MV-4-11 (cell line): ENCODE results near the gene ZNF526.
A peak's percentile ranks its signal among the peaks of the same experiment; 100 is the strongest.
"Not testable (repeated sequence)": the region's sequence is repeated elsewhere in the genome, so short reads cannot be mapped to it uniquely, and the experiment has no call there.

Experiments
- DNase-seq: peaks from one replicate; lab custom pipeline; 2025; lab: John Stamatoyannopoulos, UW

ZNF526 gene

DNA sequence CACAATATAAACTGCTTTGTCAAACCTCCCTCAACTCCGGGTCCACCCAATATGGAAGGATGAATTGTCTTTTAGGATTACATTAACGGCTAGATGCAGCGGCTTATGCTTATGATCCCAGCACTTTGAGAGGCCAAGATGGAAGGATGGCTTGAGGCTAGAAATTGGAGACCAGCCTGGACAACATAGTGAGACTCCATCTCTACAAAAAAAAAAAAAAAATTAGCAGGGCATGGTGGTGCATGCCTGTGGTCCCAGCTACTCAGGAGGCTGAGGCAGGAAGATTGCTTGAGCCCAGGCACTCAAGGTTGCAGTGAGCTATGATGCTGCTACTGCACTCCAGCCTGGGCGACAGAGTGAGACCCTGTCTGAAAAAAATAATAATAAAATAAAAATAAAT, 46.0 kb downstream of the ZNF526 start:
- DNase-seq: not testable (repeated sequence)

DNA sequence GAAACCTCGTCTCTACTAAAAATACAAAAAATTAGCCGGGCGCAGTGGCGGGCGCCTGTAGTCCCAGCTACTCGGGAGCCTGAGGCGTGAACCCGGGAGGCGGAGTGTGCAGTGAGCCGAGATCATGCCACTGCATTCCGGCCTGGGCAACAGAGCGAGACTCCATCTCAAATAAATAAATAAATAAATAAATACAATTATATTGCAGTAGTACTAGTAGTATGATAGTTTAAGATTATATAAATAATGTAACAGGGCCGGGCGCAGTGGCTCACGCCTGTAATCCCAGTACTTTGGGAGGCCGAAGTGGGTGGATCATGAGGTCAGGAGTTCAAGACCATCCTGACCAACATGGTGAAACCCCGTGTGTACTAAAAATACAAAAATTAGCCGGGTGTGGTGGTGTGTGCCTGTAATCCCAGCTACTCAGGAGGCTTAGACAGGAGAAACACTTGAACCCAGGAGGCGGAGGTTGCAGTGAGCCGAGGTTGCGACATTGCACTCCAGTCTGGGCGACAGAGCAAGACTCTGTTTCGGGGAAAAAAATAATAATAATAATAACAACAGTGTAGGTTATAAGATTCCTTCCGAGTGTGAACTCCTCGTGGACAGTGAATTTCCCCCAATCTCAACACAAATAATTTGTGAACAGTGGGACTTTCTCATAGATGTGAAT, 47.0 kb downstream of the ZNF526 start:
- DNase-seq: not testable (repeated sequence)

DNA sequence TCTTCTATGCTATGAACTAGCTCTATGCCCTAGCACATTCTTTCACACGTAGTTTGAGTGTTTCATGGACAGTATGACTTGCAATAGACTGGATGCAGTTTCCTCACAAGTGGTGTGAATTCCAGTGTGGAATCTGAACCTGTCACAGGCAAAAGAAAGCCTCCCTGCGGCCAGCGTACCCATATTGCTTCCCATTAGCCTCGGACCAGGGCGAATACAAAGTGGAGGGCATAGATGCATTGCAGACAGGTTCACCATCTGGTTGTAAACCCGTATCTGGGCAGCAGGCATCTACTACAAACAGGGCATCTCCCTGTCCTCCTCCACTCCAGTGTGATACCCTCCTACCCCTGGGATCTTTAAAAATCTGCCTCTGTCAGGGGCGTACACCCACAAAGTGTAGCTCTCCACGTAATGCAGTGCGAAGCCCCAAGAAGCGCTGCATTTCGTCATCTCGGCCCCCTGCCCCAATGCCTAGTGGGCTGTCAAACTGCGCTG, 47.6 kb downstream of the ZNF526 start:
- DNase-seq: no peak

DNA sequence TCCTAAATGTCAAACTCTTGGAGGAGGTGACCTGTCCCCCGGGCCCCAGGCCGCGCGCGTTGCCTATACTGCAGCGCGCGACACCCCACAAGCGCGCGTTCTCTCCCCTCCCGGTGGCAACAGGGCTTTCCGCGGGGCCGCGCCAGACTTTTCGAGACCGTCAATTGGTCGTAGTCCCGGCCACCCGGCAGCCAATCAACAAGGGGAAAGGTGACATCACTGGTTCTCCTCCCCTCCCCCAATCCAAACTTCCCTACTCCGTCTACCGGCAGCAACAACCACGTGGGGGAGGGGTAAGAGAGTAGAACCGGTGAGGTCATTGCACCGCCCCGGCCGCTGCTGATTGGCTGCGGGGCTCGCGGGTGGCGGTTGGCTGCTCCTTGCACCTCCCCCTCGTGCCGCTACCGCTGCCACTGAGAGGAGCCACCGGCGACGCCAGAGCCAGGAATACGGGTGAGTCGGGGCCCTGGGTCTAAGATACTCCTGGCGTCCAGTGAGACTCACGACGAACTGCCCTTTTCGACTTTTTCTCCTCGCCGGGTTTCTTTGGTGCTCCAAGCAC, 48.1 kb downstream of the ZNF526 start:
- peak; percentile 100 for DNase-seq

DNA sequence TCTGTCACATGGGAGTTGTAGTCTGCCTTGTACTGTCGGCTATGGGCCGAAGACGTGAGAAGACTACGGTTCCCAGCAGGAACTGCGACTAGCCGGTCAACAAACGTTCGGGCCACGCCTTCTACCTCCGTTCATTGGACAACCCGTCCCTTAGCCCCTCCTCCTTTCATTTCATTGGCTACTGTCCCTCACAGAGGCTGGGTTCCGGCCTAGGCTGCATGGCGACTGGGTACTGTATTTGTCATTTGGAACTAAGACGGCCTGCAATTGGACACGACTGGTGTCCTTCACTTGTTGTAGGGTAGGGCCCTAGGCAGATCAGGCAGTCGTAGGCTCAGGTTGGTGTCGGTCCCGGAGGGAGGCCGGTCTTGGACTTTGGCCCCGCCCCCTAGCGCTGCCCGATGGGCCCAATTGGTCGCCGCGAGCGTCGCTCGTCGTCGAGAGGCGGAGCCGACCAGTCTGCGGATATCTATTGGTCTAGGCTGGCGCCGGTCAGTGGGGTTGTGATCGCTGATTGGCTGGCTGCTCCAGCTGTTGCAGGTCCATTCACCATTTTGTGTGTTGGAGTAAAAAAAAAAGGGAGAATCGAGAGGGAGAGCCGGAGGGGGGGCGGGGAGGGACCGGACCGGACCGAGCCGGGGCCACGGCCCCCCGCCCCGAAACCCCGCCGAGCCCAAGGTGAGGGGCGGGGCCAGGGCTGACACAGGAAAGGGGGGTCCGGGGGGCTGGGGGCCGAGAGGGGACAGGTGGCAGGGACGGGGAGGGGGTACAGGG, 48.8 kb downstream of the ZNF526 start, which contains the start of gene CIC:
CIC (plus strand) TSS at position 549 of the 774 bp plus-strand sequence. CDS start 2,532 bp downstream, outside the sequence.
- DNase-seq: peak; percentile 100

DNA sequence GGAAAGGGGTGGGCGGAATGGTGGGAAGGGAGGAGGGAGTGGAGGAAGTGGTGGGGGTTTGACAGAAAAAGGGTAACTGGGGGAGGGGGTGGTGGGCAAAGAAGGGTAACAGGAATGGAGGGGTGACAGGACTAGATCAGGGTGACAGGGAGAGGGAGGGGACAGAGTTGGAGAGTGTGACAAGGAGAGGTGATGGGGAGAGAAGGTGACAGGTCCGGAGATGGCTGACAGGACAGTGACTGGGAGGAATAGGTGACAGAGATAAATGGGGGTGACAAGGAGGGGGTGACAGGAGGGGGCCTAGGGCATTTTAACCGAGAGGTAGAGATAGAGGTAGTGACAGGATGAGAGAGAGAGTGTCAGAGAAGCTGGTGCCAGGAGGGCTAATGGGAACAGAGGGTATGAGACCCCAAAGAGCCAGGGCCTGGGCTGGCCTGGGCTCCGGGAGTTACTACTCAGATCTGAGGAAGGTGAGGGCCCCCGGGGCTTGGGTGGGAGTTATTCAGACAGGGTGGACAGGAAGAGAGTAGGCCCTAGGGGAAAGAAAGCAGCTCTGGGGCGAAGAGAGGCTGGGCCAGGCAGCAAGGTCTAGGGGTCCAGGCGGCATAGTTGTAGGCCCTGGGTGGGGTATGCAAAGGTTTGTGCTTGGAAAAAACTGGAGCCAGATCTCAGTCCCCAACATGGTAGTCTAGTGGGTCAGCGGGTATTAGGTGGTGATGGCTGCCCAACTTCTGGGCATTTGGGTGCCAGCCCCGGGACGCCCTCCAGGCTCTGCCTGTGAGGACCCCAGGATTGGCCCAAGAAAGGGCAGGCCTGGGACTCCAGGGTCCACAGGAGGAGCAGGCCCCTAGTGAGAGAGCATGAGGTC, 49.6 kb downstream of the ZNF526 start:
- no peak for DNase-seq

DNA sequence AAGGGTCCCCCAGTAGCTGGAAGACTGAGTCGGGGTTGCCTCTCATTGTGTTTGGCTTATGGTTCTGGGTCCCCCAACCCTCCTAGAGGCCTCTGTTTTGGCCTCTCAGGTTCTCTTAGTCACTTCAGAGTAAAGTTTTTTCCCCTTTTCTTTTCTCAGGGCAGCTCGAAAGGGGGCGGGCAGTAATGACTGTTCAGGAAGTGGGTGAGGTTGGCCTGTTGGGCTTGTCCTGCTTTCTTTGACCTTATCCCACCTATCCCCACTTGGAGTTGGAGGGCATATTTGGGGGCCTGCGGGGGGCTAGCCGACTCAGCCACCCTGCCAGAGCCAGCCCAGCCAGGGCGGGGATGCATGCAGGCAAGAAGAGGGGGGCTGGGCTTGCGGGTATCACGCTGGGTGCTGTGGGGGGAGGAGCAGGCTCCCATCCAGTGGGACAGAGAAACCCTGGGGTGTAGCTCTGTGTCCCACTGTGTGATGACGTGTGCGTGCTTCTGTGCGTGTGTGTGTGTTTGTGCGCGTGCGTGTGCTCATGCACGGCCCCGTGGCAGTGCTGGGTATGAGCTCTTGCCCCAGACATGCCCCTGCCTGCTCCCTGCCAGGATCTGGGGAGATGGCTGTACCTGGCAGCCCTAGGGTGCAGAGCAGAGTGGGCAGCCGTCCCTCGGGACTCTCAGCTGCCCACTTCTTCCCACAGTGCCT, 50.4 kb downstream of the ZNF526 start:
- DNase-seq: peak; percentile 79

DNA sequence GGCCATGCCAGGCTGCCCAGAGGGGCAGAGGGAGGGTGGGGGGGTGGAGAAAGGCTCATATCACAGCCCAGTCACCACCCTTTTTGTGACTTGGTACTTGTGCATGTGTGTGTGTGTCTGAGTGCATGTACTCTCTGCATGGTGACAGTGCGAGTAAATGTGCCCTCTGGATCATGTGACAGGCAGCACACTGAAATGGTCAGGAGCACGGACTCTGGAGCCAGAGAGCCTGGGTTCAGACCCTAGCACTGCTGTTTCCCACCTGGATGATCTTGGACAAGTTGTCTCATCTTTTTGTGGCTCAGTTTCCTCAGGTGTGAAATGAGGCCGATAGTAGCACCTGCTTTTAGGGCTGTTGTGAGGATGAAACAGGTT, 50.9 kb downstream of the ZNF526 start:
- no peak for DNase-seq

DNA sequence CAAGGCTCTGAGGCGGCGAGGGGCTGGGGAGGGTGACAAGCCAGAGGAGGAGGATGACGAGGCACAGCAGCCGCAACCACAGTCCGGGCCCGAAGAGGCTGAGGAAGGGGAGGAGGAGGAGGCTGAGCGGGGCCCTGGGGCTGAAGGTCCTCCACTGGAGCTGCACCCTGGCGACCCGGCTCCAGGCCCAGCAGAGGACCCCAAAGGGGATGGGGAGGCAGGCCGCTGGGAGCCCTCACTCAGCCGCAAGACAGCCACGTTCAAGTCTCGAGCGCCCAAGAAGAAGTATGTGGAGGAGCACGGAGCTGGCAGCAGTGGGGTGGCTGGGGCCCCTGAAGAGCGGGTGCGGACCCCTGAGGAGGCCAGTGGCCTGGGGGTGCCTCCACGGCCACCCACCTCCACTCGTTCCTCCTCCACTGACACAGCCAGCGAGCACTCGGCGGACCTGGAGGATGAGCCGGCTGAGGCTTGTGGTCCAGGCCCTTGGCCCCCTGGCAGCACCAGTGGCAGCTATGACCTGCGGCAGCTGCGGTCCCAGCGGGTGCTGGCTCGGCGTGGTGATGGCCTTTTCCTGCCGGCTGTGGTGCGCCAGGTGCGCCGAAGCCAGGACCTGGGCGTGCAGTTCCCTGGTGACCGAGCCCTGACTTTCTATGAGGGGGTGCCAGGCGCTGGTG, 51.9 kb downstream of the ZNF526 start:
- no peak for DNase-seq

DNA sequence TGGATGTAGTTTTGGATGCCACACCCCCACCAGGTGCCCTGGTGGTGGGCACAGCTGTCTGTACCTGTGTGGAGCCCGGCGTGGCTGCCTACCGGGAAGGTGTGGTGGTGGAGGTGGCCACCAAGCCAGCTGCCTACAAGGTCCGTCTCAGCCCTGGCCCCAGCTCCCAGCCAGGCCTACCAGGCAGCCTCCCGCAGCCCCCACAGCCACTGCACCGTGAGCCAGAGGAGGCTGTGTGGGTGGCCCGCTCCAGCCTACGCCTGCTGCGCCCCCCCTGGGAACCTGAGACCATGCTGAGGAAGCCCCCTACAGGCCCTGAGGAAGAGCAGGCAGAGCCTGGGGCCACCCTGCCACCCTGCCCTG, 52.4 kb downstream of the ZNF526 start:
- DNase-seq: no peak

DNA sequence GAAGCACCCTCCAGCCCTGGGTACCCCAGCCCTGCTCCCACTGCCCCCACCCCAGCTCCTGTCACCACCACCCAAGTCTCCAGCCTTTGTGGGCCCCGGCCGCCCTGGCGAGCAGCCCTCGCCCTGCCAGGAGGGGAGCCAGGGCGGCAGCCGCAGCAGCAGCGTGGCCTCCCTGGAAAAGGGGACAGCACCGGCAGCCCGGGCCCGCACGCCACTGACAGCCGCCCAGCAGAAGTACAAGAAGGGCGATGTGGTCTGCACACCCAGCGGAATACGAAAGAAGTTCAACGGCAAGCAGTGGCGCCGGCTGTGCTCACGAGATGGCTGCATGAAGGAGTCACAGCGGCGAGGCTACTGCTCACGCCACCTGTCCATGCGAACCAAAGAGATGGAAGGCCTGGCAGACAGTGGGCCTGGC, 52.9 kb downstream of the ZNF526 start:
- DNase-seq: no peak

DNA sequence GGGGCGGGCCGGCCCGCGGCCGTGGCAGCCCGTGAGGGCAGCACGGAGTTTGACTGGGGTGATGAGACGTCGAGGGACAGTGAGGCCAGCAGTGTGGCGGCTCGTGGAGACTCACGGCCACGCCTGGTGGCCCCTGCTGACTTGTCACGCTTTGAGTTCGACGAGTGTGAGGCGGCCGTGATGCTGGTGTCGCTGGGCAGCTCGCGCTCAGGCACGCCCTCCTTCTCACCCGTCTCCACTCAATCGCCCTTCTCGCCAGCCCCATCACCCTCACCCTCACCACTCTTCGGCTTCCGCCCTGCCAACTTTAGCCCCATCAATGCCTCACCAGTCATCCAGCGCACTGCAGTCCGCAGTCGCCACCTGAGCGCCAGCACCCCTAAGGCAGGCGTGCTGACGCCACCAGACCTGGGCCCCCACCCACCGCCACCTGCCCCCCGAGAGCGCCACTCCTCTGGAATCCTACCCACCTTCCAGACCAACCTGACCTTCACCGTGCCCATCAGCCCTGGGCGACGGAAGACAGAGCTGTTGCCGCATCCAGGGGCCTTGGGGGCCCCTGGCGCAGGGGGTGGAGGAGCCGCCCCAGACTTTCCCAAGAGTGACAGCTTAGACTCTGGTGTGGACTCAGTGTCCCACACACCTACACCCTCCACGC, 53.4 kb downstream of the ZNF526 start:
- DNase-seq: no peak

DNA sequence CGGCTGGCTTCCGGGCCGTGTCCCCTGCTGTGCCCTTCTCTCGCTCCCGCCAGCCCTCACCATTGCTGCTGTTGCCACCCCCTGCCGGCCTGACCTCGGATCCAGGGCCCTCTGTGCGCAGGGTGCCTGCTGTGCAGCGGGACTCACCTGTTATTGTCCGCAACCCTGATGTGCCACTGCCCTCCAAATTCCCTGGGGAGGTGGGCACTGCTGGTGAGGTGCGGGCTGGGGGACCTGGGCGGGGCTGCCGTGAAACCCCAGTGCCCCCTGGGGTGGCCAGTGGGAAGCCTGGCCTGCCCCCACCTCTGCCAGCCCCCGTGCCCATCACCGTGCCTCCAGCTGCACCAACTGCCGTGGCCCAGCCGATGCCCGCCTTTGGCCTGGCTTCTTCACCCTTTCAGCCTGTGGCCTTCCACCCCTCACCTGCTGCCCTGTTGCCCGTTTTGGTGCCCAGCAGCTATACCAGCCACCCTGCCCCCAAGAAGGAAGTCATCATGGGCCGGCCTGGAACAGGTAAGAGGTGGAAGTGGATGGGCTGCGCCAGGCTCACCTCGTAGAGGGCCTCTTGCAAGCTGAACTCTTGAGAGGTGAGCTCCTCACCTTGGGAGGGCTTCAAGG, 54.1 kb downstream of the ZNF526 start:
- DNase-seq: no peak

DNA sequence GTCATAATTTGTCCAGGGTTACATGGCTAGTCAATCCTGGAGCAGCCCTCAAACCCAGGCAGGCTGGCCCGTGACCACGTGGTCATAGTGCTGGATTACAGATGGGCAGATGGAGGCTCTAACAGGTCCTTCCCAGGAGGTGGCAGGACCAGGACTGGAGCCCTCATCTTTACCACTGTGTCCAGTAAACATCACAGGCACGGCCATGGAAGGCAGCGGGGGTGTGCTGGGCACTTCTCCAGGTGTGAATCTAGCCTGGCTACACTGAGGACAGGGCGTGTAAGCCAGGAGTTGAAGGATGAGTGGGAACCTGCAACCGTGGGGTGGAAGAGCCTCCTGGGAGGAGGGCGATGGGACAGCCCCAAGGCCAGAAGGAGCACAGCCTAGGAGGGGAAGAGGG, 55.0 kb downstream of the ZNF526 start:
- no peak for DNase-seq

DNA sequence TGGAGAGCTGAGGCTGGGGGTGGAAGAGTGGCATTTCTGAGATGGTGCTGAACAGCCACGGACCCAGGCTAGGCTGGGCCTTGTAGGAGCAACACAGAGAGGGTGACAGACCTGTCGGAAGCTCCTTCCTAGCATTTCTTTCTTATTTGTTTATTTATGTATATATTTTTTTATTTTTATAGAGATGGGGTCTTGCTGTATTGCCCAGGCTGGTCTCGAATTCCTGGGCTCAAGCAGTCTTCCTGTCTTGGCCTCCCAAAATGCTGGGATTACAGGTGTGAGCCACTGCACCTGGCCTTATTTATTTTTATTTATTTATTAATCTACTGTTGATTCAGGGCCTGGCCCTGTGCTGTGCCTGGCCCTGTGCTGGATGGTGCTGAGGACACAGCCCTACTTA, 55.4 kb downstream of the ZNF526 start:
- no peak for DNase-seq

DNA sequence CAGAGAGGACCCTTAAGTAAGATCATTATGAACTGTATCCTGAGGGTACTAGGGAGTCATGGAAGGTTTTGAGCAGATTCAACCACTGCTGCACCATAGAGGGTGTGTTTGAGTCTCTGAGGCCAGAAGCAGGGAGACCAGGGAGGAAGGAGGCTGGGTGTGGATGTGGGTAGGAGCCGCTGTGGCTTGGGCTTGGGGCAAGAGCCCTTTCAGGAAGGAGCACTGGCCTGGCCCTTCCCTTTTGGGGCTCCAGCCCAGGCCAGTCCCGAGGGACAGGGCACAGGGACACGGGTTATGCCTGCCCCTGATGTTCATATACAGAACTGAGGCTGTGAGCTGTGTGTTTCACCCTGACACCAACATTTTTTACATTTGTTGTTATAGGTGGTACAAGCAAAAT, 56.2 kb downstream of the ZNF526 start:
- DNase-seq: no peak

DNA sequence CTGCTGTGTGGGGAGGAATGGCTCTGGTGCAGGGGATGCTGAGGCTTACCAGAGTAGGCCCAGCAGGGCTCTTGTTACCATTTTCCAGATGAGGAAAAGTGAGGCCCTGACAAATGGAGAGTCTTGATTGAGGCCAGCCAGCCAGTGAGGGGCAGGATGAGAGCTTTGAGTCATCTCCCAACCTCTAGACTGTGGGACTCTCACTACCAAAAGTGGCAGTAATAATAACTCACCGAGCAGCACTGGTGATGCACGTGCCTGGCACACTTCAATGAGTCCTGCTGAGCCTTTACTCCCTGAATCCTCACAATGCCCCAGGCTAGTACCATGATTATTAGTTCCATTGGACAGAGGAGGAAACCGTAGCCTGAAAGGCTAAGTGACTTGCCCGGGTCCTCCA, 56.7 kb downstream of the ZNF526 start:
- no peak for DNase-seq
